Measurements from ENCODE around the gene PPARG.
"Not testable (repeated sequence)": the region's sequence is repeated elsewhere in the genome, so short reads cannot be mapped to it uniquely, and the experiment has no call there.

Gene PPARG

GRCh38 chr3:12279591-12280326, 9.1 kb upstream of the PPARG start:
- no peak for DNase-seq (ENCODE audit: low read depth)

GRCh38 chr3:12280357-12280806, 8.5 kb upstream of the PPARG start:
- no peak for DNase-seq (ENCODE audit: low read depth)

- DNase-seq (ENCODE audit: low read depth): no peak
Observed at GRCh38 chr3:12284591-12284990, 4.3 kb upstream of the PPARG start.

- no peak for DNase-seq (ENCODE audit: low read depth)
Observed at GRCh38 chr3:12285003-12285555, 3.8 kb upstream of the PPARG start.

DNA sequence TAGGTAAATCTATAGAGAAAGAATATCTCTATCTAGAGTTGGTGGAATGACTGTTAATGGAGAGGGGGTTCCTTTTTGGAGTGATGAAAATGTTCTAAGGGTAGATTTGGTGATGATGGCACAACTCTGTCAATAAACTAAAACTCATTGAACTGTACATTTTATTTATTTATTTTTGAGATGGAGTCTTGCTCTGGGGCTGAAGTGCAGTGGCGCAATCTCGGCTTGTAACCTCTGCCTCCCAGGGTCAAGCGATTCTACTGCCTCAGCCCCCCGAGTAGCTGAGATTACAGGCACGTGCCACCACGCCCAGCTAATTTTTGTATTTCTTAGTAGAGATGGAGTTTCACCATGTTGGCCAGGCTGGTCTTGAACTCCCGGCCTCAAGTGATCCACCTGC, 3.1 kb upstream of the PPARG start:
- not testable (repeated sequence) for DNase-seq (ENCODE audit: low read depth)

- DNase-seq (ENCODE audit: low read depth): no peak
Observed at GRCh38 chr3:12286504-12286903, 2.4 kb upstream of the PPARG start.

- DNase-seq (ENCODE audit: low read depth): no peak
Observed at GRCh38 chr3:12286927-12287726, 1.7 kb upstream of the PPARG start.

GRCh38 chr3:12287727-12288181, 1.1 kb upstream of the PPARG start:
- no peak for DNase-seq (ENCODE audit: low read depth)

DNA sequence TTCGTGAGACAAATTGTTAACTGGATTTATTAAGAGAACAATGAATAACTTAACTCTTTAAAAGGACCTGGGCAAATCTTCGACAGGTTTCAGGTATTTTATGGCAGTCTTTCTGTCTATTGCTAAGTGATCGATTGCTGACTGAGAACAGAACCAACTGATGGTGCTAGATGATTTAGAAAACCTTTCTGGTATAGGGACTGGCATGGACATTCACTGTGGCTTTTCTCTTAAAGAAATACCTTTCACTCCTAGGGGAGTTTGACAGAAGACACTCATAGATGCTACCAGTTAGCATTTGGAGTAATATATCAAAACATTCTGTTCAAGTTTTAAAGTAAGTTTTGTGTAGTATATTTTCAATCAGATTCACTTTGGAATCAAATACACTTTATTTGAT, 654 bp downstream of the PPARG start:
- DNase-seq (ENCODE audit: low read depth): no peak

DNA sequence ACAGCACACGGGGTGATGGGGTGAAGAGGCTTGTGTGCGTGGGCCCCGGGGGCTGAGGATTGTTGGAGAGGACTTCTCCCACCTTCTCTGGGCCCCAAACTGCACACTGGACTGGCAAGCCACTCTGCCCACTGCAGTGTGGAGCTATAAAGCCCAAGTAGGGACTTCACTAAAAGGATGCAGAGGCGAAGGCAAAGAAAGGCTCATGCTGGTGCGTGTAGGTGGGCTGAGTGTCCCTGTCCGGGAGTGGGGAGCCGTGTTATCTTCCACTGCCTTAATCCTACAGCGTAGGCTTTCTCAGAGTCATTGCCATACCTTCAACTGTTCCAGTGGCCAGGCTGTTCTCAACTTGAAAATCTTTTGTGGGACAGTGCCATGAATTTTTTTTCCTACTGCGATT, 3.9 kb downstream of the PPARG start:
- no peak for DNase-seq (ENCODE audit: low read depth)

DNA sequence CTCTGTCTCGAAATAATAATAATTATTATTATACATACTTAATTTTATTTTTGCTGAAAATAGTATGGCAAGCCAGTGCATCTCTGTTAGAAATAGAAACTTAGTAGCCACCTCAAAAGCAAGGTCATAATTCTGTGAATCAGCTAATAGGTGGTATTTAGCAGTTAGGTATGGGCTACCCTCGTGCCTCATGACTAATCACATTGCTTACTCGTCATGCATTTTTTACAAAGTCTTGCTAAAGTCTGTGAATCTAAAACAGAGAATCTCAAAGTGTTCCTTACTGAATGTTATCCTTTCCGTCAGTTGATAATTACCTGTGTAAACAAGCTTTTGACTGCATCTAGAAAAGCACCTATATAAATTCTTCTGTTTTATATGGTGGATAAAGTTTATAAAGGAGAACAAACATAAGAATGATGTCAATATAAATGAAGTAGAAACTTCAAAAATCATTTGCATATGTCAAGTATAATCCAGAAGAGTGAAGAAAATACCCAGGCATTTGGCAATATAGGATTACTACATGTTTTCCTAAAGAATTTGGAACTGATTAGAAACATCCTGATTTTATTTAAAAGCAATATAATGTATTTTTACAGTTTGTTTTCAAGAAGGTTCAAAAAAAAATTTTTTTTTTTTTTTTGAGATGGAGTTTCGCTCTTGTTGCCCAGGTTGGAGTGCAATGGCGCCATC, 6.2 kb downstream of the PPARG start:
- no peak for DNase-seq (ENCODE audit: low read depth)

GRCh38 chr3:12296511-12296910, 7.6 kb downstream of the PPARG start:
- no peak for DNase-seq (ENCODE audit: low read depth)

- DNase-seq (ENCODE audit: low read depth): no peak
Observed at GRCh38 chr3:12299026-12299425, 10.2 kb downstream of the PPARG start.

DNA sequence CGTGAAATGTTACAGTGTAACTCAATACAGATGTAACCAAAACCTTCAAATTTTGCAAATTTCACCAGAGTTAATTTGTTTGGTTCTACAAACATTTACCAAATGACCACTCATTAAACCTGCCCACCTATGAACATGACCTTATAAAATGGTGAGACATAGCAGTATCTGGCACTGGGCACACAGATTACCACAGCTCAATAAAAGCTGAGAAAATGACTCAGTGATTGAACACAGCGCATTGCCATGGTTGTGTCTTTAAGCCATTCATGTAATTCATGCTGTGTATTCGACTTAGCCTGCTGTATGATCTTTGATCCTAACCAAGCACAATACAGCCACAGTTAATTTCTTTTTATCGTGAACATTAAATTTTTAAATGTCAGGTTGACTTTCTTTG, 11.3 kb downstream of the PPARG start:
- no peak for DNase-seq (ENCODE audit: low read depth)

- no peak for DNase-seq (ENCODE audit: low read depth)
Observed at GRCh38 chr3:12301031-12301430, 12.2 kb downstream of the PPARG start.

- DNase-seq (ENCODE audit: low read depth): no peak
Observed at GRCh38 chr3:12301513-12301912, 12.6 kb downstream of the PPARG start.

- no peak for DNase-seq (ENCODE audit: low read depth)
Observed at GRCh38 chr3:12302564-12302963, 13.7 kb downstream of the PPARG start.

DNA sequence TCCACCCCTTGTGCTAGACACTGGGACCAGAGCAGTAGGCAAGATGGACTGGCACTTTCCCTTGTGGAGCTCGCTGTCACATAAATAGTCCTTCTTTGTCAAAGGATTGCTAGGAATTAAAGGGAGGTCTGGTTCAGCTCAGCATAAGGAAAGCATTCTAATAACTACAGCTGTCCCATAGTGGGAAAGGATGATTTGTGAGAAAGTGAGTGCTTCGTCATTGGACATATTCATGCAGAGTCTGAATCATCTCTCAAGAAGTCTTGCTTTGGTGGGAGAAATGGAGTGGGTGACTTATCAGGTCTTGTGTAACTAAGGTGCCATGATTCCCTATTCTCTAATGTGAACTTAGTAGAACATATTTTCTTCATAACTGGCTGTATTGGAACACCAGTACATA, 14.7 kb downstream of the PPARG start:
- no peak for DNase-seq (ENCODE audit: low read depth)

DNA sequence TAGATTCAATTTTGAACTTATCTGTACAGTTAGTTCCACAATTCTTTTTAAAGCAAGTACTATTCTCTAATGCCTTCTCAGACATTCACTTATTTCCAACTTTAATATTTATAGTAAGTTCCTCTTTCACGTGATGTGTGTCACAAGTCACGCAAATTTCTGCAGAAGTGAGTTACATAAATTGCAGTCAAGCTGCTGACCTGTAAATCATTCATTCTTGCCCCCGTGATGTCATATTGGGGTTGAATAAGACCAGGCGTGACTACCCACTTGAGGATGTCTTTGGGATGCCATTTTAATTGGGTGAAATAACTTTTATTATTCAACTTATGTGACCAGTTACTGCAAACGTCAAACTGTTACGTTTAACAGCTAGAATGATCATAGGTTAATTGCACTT, 15.1 kb downstream of the PPARG start:
- no peak for DNase-seq (ENCODE audit: low read depth)

DNA sequence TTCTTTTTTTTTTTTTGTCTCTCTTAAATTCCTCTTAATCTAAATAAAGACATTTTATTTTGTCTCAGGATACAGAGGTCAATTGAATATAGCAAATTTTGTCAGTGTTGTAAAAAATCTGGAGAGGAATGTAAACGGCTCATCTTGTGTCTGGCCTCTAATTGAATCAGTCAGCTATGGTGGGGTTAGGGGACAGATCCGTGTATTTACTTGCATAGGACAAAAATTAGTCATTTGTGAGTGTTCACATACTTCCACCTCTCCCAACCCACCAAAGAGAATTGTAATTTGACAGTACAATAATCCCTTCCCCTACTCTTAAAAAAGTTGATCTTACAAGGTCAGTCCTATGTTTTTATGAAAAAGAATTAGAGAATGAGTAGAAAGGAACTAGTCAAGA, 18.3 kb downstream of the PPARG start:
- DNase-seq (ENCODE audit: low read depth): no peak

- DNase-seq (ENCODE audit: low read depth): no peak
Observed at GRCh38 chr3:12308517-12308916, 19.6 kb downstream of the PPARG start.

GRCh38 chr3:12309716-12310115, 20.8 kb downstream of the PPARG start:
- no peak for DNase-seq (ENCODE audit: low read depth)

DNA sequence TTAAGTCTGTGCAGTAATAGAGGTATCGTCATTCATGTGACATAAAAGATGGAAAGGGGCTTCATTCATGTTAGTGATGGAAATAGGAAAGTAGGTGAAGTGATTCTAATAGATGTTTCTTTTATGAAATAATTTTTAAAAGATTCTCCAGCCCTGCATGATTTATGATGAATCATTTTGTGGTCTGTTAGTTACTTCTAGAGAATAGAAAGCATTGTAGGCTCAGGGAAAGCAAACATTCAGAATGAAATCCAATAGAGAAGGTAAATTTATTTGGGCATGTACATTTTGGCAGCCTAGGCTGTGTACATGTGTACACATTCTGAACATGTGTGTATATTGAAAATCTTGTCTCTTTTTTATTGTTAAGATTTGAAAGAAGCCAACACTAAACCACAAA, 23.1 kb downstream of the PPARG start:
- DNase-seq (ENCODE audit: low read depth): no peak

All from stimulated activated CD4-positive, alpha-beta T cell treated with anti-CD3 and anti-CD28 coated beads, Interleukin-2, amount 100 ng/mL, for 4 hours (primary cell).